SH-SY5Y (cell line): ENCODE results near the gene GPR157.

Source experiments
- GATA2 ChIP-seq: IDR thresholded peaks from 2 replicates; pipeline ENCODE4 v1.6.1; 2011; ENCODE audit warnings: mild to moderate bottlenecking, low read depth, low read length
- GATA3 ChIP-seq: IDR thresholded peaks from 2 replicates; pipeline ENCODE4 v1.6.1; 2011; ENCODE audit warnings: low read depth, mild to moderate bottlenecking, low read length, moderate library complexity

DNA sequence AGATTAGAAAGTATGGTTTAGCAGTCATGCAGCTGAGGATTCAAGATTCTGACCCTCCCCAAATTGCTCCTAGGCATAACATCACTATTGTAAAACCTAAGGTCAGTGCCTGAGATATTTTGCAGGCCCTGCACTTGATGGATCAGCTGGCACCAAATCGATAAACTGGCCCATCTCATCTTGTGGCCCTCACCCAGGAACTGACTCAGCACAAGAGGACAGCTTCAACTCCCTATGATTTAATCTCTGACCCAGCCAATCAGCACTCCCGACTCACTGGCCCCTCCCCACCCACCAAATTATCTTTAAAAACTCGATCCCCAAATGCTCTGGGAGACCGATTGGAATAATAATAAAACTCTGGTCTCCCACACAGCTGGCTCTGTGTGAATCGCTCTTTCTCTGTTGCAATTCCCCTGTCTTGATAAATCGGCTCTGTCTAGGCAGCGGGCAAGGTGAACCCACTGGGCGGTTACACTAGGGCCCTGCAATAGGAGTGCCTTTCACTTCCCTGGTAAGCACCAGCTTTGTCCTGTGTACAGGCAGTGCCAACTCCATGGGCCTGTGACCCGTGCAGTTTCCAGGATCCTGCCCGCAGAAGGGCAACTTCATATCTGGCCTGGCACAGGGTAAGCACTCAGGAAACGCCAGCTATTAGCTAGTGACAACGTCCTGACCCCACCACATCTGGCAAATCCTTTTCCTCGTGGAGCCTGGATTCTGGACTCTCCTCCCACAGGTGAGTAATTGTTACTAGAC lies 30.8 kb downstream of the GPR157 start:
- TF ChIP-seq GATA2: no peak
- no peak for TF ChIP-seq GATA3
